Effector memory CD4-positive, alpha-beta T cell (primary cell): ENCODE data around the gene EYS.

ENCODE experiments used
- DNase-seq, 3 donors: peaks; one replicate each; pipeline ENCODE4 v3.0.0-alpha.2; 2020
- H3K27ac ChIP-seq: 2 replicates; pipeline ENCODE4 v1.7.0; 2013; ENCODE audit warnings: mild to moderate bottlenecking, low read length, moderate library complexity; ENCODE audit not compliant: insufficient read depth, poor library complexity, severe bottlenecking
- H3K27me3 ChIP-seq: replicated peaks from 2 replicates; pipeline ENCODE4 v1.7.0; 2013; ENCODE audit warnings: mild to moderate bottlenecking, low read length; ENCODE audit not compliant: insufficient read depth, control insufficient read depth, poor library complexity, severe bottlenecking
- H3K36me3 ChIP-seq: 2 replicates; pipeline ENCODE4 v1.7.0; 2013; ENCODE audit warnings: mild to moderate bottlenecking, low read length, moderate library complexity; ENCODE audit not compliant: control insufficient read depth, insufficient read depth
- H3K4me1 ChIP-seq: 2 replicates; pipeline ENCODE4 v1.7.0; 2013; ENCODE audit warnings: low read length, mild to moderate bottlenecking; ENCODE audit not compliant: control insufficient read depth, insufficient read depth, poor library complexity, severe bottlenecking
- H3K4me3 ChIP-seq: 2 replicates; pipeline ENCODE4 v1.7.0; 2013; ENCODE audit warnings: low read length, low read depth, mild to moderate bottlenecking; ENCODE audit not compliant: insufficient read depth, poor library complexity, severe bottlenecking
- H3K9me3 ChIP-seq: 2 replicates; pipeline ENCODE4 v1.7.0; 2013; ENCODE audit warnings: mild to moderate bottlenecking, low read length, moderate library complexity; ENCODE audit not compliant: control insufficient read depth

EYS gene

DNA sequence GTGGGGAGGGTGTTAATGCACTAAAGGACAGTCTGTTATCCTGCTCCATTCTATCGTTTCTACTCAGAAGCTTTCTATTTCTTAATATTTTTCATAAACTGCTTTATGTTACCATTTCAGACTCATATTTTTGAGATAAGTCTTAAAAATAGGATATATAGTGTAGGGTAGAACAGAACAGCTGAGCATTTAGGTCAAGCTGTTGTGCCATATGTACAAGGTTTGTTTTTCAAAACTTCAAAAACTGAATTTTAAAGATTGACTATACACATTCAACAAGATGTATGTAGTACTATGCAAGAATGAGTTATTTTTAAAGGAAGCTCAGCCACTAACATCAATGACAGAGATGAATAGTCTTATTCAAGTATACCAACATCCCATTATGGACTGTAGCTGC, 1634.3 kb downstream of the EYS start:
- Histone ChIP-seq H3K36me3 (no peaks in the 10 kb centered on the region), H3K4me3 (no peak overlapping the region), H3K27ac (no peak overlapping the region), H3K27me3 (no peaks in the 10 kb centered on the region), H3K4me1 (no peaks in the 10 kb centered on the region), H3K9me3 (no peaks in the 10 kb centered on the region)
- no peak for DNase-seq

DNA sequence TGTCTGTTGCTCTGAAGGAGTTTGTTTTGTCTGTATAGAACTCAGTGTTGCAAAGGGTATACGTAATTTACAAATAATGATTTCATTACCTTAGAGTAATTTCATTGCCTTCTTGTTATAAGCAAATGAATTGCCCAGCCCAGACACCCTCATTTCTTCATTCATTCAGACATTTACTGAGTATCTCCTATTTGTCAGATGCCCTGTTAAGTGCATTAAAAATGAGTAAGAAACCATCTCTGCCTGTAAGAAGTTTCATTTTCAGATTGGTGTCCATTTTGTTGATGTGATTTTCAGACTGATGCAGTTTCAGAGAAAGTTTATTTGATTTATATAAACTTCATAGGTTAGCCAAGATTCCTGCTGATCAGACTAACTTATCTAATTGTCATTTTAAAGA, 1642.1 kb downstream of the EYS start:
- H3K9me3 ChIP-seq = no peaks in the 10 kb centered on the region
- no peak overlapping the region for H3K4me3 ChIP-seq
- H3K27me3 ChIP-seq = no peaks in the 10 kb centered on the region
- H3K36me3 ChIP-seq = no peaks in the 10 kb centered on the region
- H3K27ac ChIP-seq = no peak overlapping the region
- DNase-seq = no peak
- H3K4me1 ChIP-seq = no peaks in the 10 kb centered on the region

- no peaks in the 10 kb centered on the region for H3K27me3 ChIP-seq
- no peaks in the 10 kb centered on the region for H3K36me3 ChIP-seq
- no peaks in the 10 kb centered on the region for H3K4me1 ChIP-seq
- no peak for DNase-seq
- H3K9me3 ChIP-seq = no peaks in the 10 kb centered on the region
- no peak overlapping the region for H3K27ac ChIP-seq
- H3K4me3 ChIP-seq = no peak overlapping the region
These were observed 1643.9 kb downstream of the EYS start for GRCh38 chr6:64062960-64063683.

DNA sequence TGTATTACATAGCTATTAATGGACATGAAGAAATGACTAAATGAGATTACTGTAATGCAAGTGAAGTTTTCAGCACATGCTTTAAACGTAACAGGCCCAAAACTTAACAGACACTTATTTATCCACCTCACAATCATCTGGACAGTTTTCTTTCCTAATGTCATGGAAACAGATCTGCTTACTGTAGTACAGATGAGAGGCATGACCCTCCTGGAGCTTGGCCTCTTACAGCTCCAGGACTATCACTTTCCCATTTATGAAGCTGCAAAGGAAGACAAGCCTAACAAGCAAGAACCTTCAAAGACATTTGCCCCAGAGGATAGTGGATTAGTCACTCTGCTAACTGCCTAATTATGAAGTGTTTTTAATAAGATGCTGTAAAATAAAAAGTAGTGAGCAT, 1652.2 kb downstream of the EYS start:
- Histone ChIP-seq H3K4me1 (no peaks in the 10 kb centered on the region), H3K36me3 (no peaks in the 10 kb centered on the region), H3K4me3 (no peak overlapping the region), H3K27me3 (no peaks in the 10 kb centered on the region), H3K27ac (no peak overlapping the region), H3K9me3 (no peaks in the 10 kb centered on the region)
- no peak for DNase-seq

- DNase-seq = no peak
- H3K9me3 ChIP-seq = no peaks in the 10 kb centered on the region
- H3K36me3 ChIP-seq = no peaks in the 10 kb centered on the region
- no peak overlapping the region for H3K4me3 ChIP-seq
- H3K27ac ChIP-seq = no peak overlapping the region
- H3K27me3 ChIP-seq = no peaks in the 10 kb centered on the region
- H3K4me1 ChIP-seq = no peaks in the 10 kb centered on the region
These were observed 1656.4 kb downstream of the EYS start for GRCh38 chr6:64050590-64050989.

GRCh38 chr6:64049736-64050135, 1657.3 kb downstream of the EYS start:
- no peaks in the 10 kb centered on the region for H3K27me3 ChIP-seq
- no peak overlapping the region for H3K27ac ChIP-seq
- no peaks in the 10 kb centered on the region for H3K36me3 ChIP-seq
- H3K4me1 ChIP-seq = no peaks in the 10 kb centered on the region
- H3K9me3 ChIP-seq = no peaks in the 10 kb centered on the region
- H3K4me3 ChIP-seq = no peak overlapping the region
- DNase-seq = no peak

GRCh38 chr6:64046746-64047208, 1660.2 kb downstream of the EYS start:
- Histone ChIP-seq H3K9me3 (no peaks in the 10 kb centered on the region), H3K36me3 (no peaks in the 10 kb centered on the region), H3K4me3 (no peak overlapping the region), H3K27me3 (no peaks in the 10 kb centered on the region), H3K4me1 (no peaks in the 10 kb centered on the region), H3K27ac (no peak overlapping the region)
- DNase-seq = no peak

GRCh38 chr6:64041373-64041772, 1665.7 kb downstream of the EYS start:
- Histone ChIP-seq H3K9me3 (no peaks in the 10 kb centered on the region), H3K36me3 (no peaks in the 10 kb centered on the region), H3K27ac (no peak overlapping the region), H3K27me3 (no peaks in the 10 kb centered on the region), H3K4me3 (no peak overlapping the region), H3K4me1 (no peaks in the 10 kb centered on the region)
- no peak for DNase-seq

GRCh38 chr6:64040113-64040512, 1666.9 kb downstream of the EYS start:
- Histone ChIP-seq H3K4me3 (no peak overlapping the region), H3K27ac (no peak overlapping the region), H3K4me1 (no peaks in the 10 kb centered on the region), H3K9me3 (no peaks in the 10 kb centered on the region), H3K36me3 (no peaks in the 10 kb centered on the region), H3K27me3 (no peaks in the 10 kb centered on the region)
- DNase-seq = no peak

GRCh38 chr6:64037427-64037826, 1669.6 kb downstream of the EYS start:
- no peaks in the 10 kb centered on the region for H3K4me1 ChIP-seq
- H3K36me3 ChIP-seq = no peaks in the 10 kb centered on the region
- no peak for DNase-seq
- H3K4me3 ChIP-seq = no peak overlapping the region
- no peak overlapping the region for H3K27ac ChIP-seq
- no peaks in the 10 kb centered on the region for H3K9me3 ChIP-seq
- no peaks in the 10 kb centered on the region for H3K27me3 ChIP-seq
